ENCODE results near the gene PECR.
A peak's percentile ranks its signal among the peaks of the same experiment; 100 is the strongest.
"Not testable (repeated sequence)": the region's sequence is repeated elsewhere in the genome, so short reads cannot be mapped to it uniquely, and the experiment has no call there.

Gene PECR

DNA sequence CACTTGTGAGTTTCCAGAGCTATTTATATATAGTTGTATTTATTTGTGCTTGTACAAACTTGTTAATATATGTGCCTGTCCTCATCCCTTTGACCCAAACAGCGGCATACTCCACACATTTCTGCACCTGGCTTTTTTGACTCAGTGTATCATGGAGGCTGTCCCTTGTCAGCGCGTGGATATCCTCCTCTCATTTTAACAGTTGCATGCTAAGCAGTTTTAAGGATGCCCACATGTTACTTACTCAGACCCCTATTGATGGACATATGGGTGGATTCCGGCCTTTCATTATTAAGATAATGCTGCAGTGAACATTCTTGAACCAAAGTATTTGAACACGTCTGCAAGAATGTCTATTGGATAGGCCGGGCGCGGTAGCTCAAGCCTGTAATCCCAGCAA is 67.6 kb downstream of the PECR start:
- TF ChIP-seq, protein P1, sequence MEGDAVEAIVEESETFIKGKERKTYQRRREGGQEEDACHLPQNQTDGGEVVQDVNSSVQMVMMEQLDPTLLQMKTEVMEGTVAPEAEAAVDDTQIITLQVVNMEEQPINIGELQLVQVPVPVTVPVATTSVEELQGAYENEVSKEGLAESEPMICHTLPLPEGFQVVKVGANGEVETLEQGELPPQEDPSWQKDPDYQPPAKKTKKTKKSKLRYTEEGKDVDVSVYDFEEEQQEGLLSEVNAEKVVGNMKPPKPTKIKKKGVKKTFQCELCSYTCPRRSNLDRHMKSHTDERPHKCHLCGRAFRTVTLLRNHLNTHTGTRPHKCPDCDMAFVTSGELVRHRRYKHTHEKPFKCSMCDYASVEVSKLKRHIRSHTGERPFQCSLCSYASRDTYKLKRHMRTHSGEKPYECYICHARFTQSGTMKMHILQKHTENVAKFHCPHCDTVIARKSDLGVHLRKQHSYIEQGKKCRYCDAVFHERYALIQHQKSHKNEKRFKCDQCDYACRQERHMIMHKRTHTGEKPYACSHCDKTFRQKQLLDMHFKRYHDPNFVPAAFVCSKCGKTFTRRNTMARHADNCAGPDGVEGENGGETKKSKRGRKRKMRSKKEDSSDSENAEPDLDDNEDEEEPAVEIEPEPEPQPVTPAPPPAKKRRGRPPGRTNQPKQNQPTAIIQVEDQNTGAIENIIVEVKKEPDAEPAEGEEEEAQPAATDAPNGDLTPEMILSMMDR (IDR thresholded peaks at IDR 0.05; ENCODE audit: insufficient read depth, low read depth, low read length, missing control alignments), result no peak
- peak; percentile 38 for DNase-seq (ENCODE audit: low read depth)
- no peak overlapping the region for H3K4me3 ChIP-seq (ENCODE audit: low read length)

DNA sequence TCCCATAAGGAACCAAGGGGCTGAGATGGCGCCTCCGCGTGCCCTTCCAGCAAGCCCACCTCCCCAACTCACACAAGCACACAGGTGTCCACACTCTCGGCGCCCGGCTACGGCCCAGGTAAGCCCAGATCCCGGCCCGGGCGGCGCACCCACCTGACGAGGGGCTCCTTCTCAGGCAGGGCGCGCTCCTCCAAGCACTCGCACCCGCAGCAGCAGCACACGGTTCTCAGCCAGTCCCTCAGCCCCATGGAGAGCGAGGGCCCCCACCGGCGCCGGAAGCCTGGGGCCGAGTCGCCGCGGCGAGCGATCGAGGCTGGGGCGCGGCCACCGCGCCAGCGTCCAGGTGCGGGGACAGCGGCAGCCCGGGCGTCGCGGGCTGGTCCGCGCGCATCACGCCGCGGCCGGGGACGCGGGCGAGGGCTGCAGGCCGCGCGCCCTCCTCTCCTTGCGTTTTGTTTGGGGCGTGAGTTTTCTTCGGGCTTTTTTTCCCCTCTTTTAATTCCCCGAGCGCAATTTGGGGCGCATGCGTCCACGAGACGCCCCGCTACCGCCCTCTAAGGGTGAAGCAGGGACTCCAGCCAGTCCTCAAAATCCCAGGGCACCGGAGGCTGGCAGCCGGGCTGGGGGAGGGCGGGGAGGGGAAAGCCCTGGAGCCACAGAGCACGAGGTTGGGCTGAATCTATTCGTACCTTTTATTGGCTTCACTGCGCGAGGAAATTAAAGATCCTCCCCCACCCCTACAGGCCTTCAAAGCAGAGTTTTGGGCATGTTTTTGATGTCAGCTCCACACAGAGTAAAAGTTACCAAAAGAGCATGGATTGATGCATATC is 68.3 kb downstream of the PECR start, which contains the start of gene MREG:
MREG (minus strand) TSS at position 472 of the 830 bp plus-strand sequence; CDS start at position 248, 224 bp downstream.
- peak within 1 kb of the TSS; percentile 61 for H3K4me3 ChIP-seq (ENCODE audit: low read length)
- DNase-seq (ENCODE audit: low read depth), result peak; percentile 86
- TF ChIP-seq, protein P1 (IDR thresholded peaks at IDR 0.05; ENCODE audit: insufficient read depth, low read depth, low read length, missing control alignments), result peak; percentile 79

DNA sequence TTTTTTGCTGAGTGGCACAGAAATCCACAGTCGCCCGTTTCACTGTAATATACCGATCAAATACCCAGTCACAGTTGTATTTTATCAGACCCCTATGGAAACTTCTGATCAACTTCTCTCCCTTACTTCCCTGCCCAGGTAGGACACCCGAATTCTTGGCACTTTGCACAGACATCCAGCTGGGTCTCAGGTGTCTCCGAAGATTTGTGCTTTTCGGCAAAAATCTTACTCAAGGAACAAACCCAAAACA is 68.9 kb downstream of the PECR start:
- no peak for DNase-seq (ENCODE audit: low read depth)
- peak overlapping the region; percentile 61 for H3K4me3 ChIP-seq (ENCODE audit: low read length)
- TF ChIP-seq, protein P1 (IDR thresholded peaks at IDR 0.05; ENCODE audit: insufficient read depth, low read depth, low read length, missing control alignments), result no peak

DNA sequence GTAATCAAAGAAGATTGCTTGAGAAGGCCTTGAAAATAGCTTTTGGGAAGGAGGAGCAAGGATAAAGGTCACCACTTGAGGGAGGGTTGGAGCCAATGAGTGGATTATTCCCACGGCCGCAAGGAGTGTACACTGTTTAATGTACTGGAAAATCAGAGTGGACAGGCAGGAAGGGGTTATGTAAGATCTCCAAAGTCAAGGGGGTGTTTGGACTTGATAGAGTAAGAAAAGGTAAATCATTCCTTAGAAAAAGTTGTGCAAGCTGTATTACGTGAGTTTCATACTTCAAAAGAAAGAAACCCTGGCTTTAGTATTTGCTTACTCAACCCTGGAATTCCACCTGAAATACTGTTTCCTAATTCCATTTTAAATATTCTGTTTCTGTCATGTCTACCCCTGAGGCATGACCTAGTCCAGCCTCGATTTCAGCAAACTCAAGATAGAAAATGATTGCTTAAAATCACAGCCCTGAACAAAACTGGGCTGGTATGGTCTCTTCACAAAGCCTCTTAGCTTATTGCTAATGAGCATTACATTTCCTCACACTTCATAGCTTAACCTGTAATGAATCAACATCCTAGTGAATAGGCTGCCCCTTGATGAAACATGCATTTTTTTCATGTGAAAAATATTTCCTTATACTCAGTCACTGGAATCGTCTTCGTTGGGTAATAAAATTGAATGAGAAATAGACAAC is 69.3 kb downstream of the PECR start:
- TF ChIP-seq, protein P1 (IDR thresholded peaks at IDR 0.05; ENCODE audit: insufficient read depth, low read depth, low read length, missing control alignments), result peak; percentile 39
- DNase-seq (ENCODE audit: low read depth), result peak; percentile 93
- H3K4me3 ChIP-seq (ENCODE audit: low read length), result peak overlapping the region; percentile 61

DNA sequence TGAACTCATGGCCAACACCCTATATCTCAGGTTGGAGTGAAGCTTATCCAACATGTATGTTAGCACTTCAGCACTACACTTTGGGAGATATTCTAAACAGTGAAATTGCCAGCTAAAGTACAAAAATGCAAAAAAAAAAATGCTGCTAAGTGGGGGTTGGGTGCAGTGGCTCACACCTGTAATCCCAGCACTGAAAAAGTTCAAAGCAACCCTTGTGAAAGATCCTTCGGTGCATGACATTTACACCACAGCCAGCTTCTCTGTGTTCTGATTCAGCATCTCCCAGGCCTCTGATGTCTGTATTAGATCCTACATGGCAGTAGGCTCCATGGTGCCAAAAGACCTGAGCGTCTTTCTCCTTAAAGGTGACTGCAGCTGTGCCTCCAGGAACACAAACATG is 72.4 kb downstream of the PECR start:
- H3K4me3 ChIP-seq (ENCODE audit: low read length); DNase-seq (ENCODE audit: low read depth): not testable (repeated sequence)

DNA sequence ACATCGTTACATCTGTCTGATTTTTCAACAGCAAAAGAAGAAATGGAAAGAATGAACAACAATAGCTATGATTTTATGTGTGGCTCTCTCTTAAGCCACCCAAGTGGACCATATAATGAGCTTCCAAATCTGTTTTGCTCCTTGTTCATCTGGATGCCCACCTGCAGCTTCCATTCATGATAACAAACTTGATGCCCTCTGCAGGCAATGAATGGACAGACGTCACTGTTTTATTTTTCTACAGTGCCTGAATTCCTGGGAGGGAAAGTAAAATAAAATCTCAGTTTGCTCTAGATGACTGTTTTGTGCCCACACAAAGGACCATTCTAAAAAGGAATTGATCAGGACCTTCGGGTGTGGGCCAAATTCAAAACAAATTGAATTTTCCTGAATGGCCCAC is 73.2 kb downstream of the PECR start:
- TF ChIP-seq, protein P1 (IDR thresholded peaks at IDR 0.05; ENCODE audit: insufficient read depth, low read depth, low read length, missing control alignments), result no peak
- H3K4me3 ChIP-seq (ENCODE audit: low read length), result no peak overlapping the region
- no peak for DNase-seq (ENCODE audit: low read depth)

DNA sequence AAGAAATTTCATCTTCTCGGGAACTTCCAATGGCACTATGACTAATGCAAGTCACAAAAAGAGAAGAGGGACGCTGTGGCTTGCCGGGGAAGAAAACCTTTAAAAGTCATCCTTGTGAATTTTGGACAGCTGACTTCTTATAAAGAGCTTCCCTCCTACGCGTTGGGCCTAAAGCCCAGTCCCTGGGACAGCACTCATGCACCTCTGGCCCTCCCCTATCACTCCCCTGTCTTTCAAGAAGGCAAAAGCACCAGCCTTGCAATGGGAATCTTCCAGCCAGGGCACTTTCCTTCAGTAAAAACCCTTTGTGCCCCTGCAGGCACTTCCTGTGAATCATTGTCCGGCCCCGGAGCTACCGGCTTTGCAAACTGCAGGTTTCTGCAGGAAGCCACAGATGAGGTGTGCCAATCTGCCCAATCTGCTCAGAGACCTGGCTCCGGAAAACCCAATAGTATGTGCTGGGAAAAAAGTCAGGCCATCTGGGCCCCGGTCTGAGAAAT is 75.4 kb downstream of the PECR start:
- H3K4me3 ChIP-seq (ENCODE audit: low read length), result no peak overlapping the region
- TF ChIP-seq, protein P1 (IDR thresholded peaks at IDR 0.05; ENCODE audit: insufficient read depth, low read depth, low read length, missing control alignments), result peak; percentile 7
- DNase-seq (ENCODE audit: low read depth), result peak; percentile 95

Measured in epithelial cell of esophagus (primary cell).